Measurements from ENCODE around the gene NEK10.

Gene NEK10

GRCh38 chr3:27076815-27077630, 292.2 kb downstream of the NEK10 start:
- H3K4me3 ChIP-seq (ENCODE audit: low read depth, low read length): no peak overlapping the region
- no peak for DNase-seq (ENCODE audit: low read depth, low spot score)
- in situ Hi-C loops (cut with HindIII; ENCODE audit: low sequenced_read_pairs): no loop called here
- TF ChIP-seq CTCF (IDR thresholded peaks at IDR 0.05; ENCODE audit: low read depth, low read length): no peak

GRCh38 chr3:27074914-27075313, 294.3 kb downstream of the NEK10 start:
- H3K4me3 ChIP-seq (ENCODE audit: low read depth, low read length): no peak overlapping the region
- no peak for DNase-seq (ENCODE audit: low read depth, low spot score)
- no peak for TF ChIP-seq CTCF (IDR thresholded peaks at IDR 0.05; ENCODE audit: low read depth, low read length)
- in situ Hi-C loops (cut with HindIII; ENCODE audit: low sequenced_read_pairs): no loop called here

- no peak overlapping the region for H3K4me3 ChIP-seq (ENCODE audit: low read depth, low read length)
- TF ChIP-seq CTCF (IDR thresholded peaks at IDR 0.05; ENCODE audit: low read depth, low read length): no peak
- in situ Hi-C loops (cut with HindIII; ENCODE audit: low sequenced_read_pairs): no loop called here
- DNase-seq (ENCODE audit: low read depth, low spot score): no peak
Observed at GRCh38 chr3:27073912-27074311, 295.3 kb downstream of the NEK10 start.

GRCh38 chr3:27072810-27073651, 296.2 kb downstream of the NEK10 start:
- H3K4me3 ChIP-seq (ENCODE audit: low read depth, low read length): no peak overlapping the region
- no peak for TF ChIP-seq CTCF (IDR thresholded peaks at IDR 0.05; ENCODE audit: low read depth, low read length)
- in situ Hi-C loops (cut with HindIII; ENCODE audit: low sequenced_read_pairs): no loop called here
- DNase-seq (ENCODE audit: low read depth, low spot score): no peak

- TF ChIP-seq CTCF (IDR thresholded peaks at IDR 0.05; ENCODE audit: low read depth, low read length): no peak
- DNase-seq (ENCODE audit: low read depth, low spot score): no peak
- no peak overlapping the region for H3K4me3 ChIP-seq (ENCODE audit: low read depth, low read length)
- in situ Hi-C loops (cut with HindIII; ENCODE audit: low sequenced_read_pairs): no loop called here
Observed at GRCh38 chr3:27060336-27060735, 308.8 kb downstream of the NEK10 start.

Measured in astrocyte of the spinal cord (primary cell).